Memory B cell (primary cell): ENCODE results near the gene MTMR3.

Source experiments
- ATAC-seq: fragments of 150-1000 bp; cut with Tn5 transposase; 2 replicates; pipeline ENCODE4 v1.10.0; 2021; ENCODE audit warnings: low read depth, mild to moderate bottlenecking, moderate library complexity
- DNase-seq, 2 donors: peaks; one replicate each; pipeline ENCODE4 v3.0.0; 2022; ENCODE audit warnings: low spot score in 2 of 2
- H3K27ac Mint-ChIP-seq: one replicate; pipeline ENCODE4 v1.8.0; 2022; ENCODE audit warnings: mild to moderate bottlenecking, moderate library complexity, mixed read lengths
- H3K27me3 Mint-ChIP-seq: one replicate; pipeline ENCODE4 v1.8.0; 2022; ENCODE audit warnings: mixed read lengths
- H3K36me3 Mint-ChIP-seq: one replicate; pipeline ENCODE4 v1.8.0; 2022; ENCODE audit warnings: mild to moderate bottlenecking, mixed read lengths
- H3K4me1 Mint-ChIP-seq: one replicate; pipeline ENCODE4 v1.8.0; 2022; ENCODE audit warnings: mixed read lengths
- H3K4me3 Mint-ChIP-seq: one replicate; pipeline ENCODE4 v1.8.0; 2022; ENCODE audit warnings: mild to moderate bottlenecking, moderate library complexity, mixed read lengths
- H3K9me3 Mint-ChIP-seq: one replicate; pipeline ENCODE4 v1.8.0; 2022; ENCODE audit warnings: mixed read lengths

MTMR3 gene

GRCh38 chr22:29975494-29975893, 92.5 kb downstream of the MTMR3 start:
- no peak for DNase-seq
- no peaks in the 10 kb centered on the region for H3K27me3 Mint-ChIP-seq

GRCh38 chr22:29977107-29977506, 94.1 kb downstream of the MTMR3 start:
- H3K36me3 Mint-ChIP-seq: peaks cover 17% of the 10 kb centered on the region
- H3K9me3 Mint-ChIP-seq: no peaks in the 10 kb centered on the region
- DNase-seq: no peak
- H3K27ac Mint-ChIP-seq: no peak overlapping the region
- H3K4me3 Mint-ChIP-seq: no peak overlapping the region
- no peaks in the 10 kb centered on the region for H3K27me3 Mint-ChIP-seq
- peaks cover 2% of the 10 kb centered on the region for H3K4me1 Mint-ChIP-seq
- no peak for ATAC-seq

More at GRCh38 chr22:29975494-29975893, 92.5 kb downstream of the MTMR3 start:
- H3K36me3 Mint-ChIP-seq: peaks cover 17% of the 10 kb centered on the region
- H3K4me3 Mint-ChIP-seq: no peak overlapping the region
- H3K27ac Mint-ChIP-seq: no peak overlapping the region
- H3K4me1 Mint-ChIP-seq: peaks cover 2% of the 10 kb centered on the region
- ATAC-seq: no peak
- H3K9me3 Mint-ChIP-seq: no peaks in the 10 kb centered on the region

DNA sequence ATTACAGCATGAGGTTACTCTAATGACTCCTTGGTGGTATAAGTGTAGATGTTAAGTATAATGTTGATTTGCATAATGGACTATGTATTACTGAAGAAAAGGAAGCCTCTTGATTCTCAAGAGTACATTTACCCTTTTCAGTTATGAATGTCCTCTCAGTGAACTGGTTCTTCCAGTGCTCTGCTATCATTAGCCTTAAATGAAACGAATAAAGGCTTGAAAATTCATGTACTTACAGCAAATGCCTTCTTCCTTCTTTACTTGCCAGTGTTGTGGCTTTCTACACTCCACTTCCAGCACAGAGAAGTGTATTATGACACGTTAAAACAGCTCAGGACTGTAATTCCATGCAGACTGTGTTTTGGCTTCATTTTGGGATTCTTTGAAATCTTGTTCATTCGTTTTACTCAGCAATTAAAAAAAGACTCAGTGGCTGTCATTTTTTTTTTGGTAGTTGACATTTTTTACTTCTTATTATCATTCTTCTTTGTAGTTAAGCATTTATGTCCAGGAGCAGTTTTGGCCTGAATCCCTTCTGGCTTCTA, 96.9 kb downstream of the MTMR3 start:
- Mint-ChIP-seq H3K4me3 (no peak overlapping the region), H3K27ac (peak overlapping the region; percentile 47), H3K36me3 (peaks cover 17% of the 10 kb centered on the region), H3K9me3 (no peaks in the 10 kb centered on the region), H3K4me1 (no peaks in the 10 kb centered on the region), H3K27me3 (no peaks in the 10 kb centered on the region)
- no peak for ATAC-seq
- no peak for DNase-seq

GRCh38 chr22:29983296-29983917, 100.4 kb downstream of the MTMR3 start:
- no peaks in the 10 kb centered on the region for H3K9me3 Mint-ChIP-seq
- no peaks in the 10 kb centered on the region for H3K27me3 Mint-ChIP-seq
- H3K4me1 Mint-ChIP-seq: no peaks in the 10 kb centered on the region
- H3K4me3 Mint-ChIP-seq: no peak overlapping the region
- H3K36me3 Mint-ChIP-seq: peaks cover 25% of the 10 kb centered on the region
- ATAC-seq (no peak), DNase-seq (no peak)
- no peak overlapping the region for H3K27ac Mint-ChIP-seq

- Mint-ChIP-seq H3K27me3 (no peaks in the 10 kb centered on the region), H3K9me3 (no peaks in the 10 kb centered on the region), H3K27ac (no peak overlapping the region), H3K4me3 (no peak overlapping the region), H3K36me3 (peaks cover 18% of the 10 kb centered on the region), H3K4me1 (no peaks in the 10 kb centered on the region)
- no peak for DNase-seq
- no peak for ATAC-seq
Measured at GRCh38 chr22:29985912-29986311, 102.9 kb downstream of the MTMR3 start.

DNA sequence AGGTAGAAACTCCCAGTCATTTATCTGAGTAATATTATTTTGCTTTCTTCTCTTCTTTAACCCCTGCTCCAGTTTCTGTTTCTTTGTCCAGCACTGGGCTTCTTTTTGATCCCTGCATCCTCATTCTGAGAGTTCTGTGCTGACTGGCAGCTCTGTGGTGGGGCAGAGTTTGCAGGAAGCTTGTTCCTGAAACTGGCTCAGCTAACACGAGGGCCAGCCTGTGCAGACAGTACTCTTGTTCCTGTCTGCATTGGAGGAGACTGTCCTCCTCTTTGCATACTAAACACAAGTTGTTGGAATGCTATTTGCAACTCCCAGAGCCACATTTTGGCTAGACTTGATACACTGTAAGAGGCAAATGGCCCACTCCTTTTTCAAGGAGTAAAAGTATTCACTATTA, 104.2 kb downstream of the MTMR3 start:
- Mint-ChIP-seq H3K4me1 (no peaks in the 10 kb centered on the region), H3K36me3 (peaks cover 24% of the 10 kb centered on the region), H3K4me3 (no peak overlapping the region), H3K27ac (no peak overlapping the region), H3K27me3 (no peaks in the 10 kb centered on the region), H3K9me3 (no peaks in the 10 kb centered on the region)
- DNase-seq (no peak), ATAC-seq (no peak)

- H3K4me3 Mint-ChIP-seq: no peak overlapping the region
- no peak for ATAC-seq
- H3K9me3 Mint-ChIP-seq: no peaks in the 10 kb centered on the region
- no peaks in the 10 kb centered on the region for H3K27me3 Mint-ChIP-seq
- H3K27ac Mint-ChIP-seq: no peak overlapping the region
- H3K36me3 Mint-ChIP-seq: peaks cover 29% of the 10 kb centered on the region
- no peaks in the 10 kb centered on the region for H3K4me1 Mint-ChIP-seq
- no peak for DNase-seq
Measured at GRCh38 chr22:29988719-29989118, 105.7 kb downstream of the MTMR3 start.

DNA sequence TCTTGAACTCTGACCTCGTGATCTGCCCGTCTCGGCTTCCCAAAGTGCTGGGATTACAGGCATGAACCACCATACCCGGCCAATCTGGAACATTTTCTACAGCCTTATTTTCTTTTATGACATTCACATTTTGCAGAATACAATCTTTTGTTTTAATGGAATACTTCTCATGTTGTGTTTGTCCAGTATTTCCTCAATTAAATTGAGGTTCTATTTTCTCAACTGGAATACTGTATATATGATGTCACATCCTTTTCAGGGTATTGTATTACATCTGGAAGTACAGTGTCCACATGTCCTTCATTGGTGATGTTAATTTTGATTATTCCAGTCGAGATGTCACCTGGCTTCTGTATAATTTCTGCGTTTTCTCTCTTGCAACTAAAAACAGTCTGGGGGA, 106.5 kb downstream of the MTMR3 start:
- Mint-ChIP-seq H3K27ac (no peak overlapping the region), H3K36me3 (peaks cover 32% of the 10 kb centered on the region), H3K9me3 (no peaks in the 10 kb centered on the region), H3K4me1 (no peaks in the 10 kb centered on the region), H3K4me3 (no peak overlapping the region), H3K27me3 (no peaks in the 10 kb centered on the region)
- no peak for ATAC-seq
- DNase-seq: no peak

DNA sequence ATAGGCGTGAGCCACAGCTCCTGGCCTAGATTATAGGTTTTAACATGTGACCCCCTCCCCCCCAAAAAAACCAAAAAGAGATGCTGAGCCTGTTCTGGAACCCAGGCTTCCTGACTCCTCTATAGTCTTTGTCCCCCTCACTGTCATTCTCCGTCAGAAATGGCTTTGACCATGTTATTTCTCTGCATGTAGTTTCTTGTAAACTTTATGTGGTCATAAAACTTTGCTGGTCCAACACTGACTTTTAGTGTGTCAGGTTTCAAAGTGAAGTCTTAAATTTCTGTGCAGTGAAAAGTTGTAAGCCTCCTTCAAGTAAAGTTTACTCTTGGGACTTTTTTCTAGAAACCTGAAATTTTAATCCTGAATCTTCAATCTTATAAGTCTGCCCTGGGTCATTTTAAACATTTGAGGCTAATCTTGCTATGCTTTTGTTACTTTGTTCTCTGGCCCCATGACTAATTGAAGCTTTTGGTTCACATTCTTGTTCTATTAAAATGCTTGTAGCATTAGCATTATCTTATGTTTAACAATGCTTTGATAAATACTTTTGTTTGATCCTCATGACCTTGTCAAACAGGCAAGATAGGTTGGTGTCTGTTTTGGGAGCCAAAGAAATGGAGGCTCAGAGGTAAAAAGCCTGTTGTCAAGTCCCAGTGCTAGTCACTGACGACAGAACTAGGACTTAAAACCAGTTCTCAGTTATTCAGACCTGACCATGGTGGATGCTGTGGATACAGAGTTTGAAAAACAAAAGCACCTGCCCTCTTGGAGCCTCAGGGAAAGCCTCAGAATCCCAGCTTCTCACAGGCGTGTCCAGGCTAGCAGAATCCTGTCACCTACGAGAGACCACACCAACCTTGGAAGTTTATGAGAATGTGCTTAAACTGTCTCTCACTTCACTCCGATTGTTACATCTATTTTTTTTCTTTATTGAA, 109.6 kb downstream of the MTMR3 start:
- no peak overlapping the region for H3K27ac Mint-ChIP-seq
- no peaks in the 10 kb centered on the region for H3K4me1 Mint-ChIP-seq
- peaks cover 24% of the 10 kb centered on the region for H3K36me3 Mint-ChIP-seq
- ATAC-seq: no peak
- H3K4me3 Mint-ChIP-seq: no peak overlapping the region
- H3K9me3 Mint-ChIP-seq: no peaks in the 10 kb centered on the region
- H3K27me3 Mint-ChIP-seq: no peaks in the 10 kb centered on the region
- no peak for DNase-seq

DNA sequence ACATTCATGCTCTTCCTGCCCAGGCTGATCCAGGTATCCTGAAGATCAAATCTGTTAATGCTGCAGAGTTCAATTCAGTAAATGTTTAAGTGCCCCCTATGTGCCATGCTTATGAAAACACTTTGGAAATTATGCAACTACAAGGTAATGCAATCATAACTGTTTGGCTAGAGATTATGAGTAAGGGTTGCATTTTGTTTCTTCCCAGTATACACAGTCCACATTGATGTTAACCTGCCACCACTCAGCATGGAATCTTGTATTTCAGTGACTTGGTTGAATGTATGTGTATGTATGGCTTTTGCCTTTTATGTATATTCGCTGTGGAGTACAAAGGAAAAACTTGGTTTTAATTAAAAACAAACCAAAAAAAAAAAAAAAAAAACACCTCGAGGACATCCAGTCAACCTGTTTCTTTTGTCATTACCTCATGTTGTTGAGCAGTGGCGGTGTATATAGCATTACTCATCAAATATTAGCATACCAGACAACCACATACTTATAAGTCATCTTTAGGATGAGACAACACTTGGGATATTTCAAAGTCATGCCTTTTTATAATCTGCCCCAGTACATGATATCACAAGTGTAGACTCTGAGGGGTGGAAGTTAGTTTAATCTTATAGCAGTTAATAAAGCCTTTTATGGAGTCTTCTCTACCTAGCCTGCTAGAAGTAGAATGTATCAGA, 111.2 kb downstream of the MTMR3 start:
- H3K36me3 Mint-ChIP-seq: peaks cover 23% of the 10 kb centered on the region
- no peaks in the 10 kb centered on the region for H3K4me1 Mint-ChIP-seq
- H3K4me3 Mint-ChIP-seq: no peak overlapping the region
- no peak for ATAC-seq
- H3K27me3 Mint-ChIP-seq: no peaks in the 10 kb centered on the region
- H3K9me3 Mint-ChIP-seq: no peaks in the 10 kb centered on the region
- no peak for DNase-seq
- H3K27ac Mint-ChIP-seq: peak overlapping the region; percentile 67

DNA sequence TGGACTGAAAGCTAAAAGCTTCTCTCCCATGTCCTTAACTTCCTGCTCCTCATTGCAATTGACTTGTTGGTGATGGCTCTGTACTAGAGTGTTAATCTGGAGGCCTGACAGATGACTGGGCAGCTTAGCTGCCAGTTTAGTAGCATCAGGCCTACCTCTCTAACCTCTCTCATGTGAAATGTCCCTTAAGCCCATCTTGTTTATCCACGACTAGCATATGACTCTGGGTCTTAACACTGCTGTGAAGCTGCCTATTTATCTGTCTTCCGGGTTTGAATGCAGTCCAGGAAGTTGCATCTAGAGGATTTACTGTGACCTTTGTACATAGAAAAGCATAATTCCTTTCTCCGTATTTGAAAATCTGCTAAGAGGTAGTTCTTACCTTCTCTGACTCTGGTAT, 112.0 kb downstream of the MTMR3 start:
- no peak for DNase-seq
- Mint-ChIP-seq H3K36me3 (peaks cover 23% of the 10 kb centered on the region), H3K9me3 (no peaks in the 10 kb centered on the region), H3K4me3 (no peak overlapping the region), H3K4me1 (no peaks in the 10 kb centered on the region), H3K27me3 (no peaks in the 10 kb centered on the region), H3K27ac (peak overlapping the region; percentile 67)
- no peak for ATAC-seq

DNA sequence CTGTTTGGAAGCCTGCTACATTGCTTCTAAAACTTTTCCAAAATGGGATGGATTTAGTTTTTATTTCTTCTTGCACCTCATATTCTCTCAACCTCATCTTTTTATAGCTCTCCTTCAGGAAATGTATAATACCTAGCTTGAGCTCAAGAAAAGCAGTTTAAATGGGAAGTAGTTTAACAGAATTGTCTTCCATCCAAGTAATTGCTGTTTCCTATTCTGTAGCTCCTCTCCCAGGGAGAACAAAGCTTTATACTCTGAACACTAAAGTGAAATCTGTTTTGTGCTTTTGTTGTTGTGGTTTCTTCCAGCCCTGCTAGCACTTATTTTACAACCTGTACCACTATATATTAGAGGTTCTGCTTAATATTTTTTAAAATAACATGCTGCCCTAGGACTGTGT, 114.1 kb downstream of the MTMR3 start:
- DNase-seq: no peak
- no peak overlapping the region for H3K4me3 Mint-ChIP-seq
- ATAC-seq: no peak
- H3K4me1 Mint-ChIP-seq: no peaks in the 10 kb centered on the region
- H3K27me3 Mint-ChIP-seq: no peaks in the 10 kb centered on the region
- H3K36me3 Mint-ChIP-seq: peaks cover 17% of the 10 kb centered on the region
- H3K9me3 Mint-ChIP-seq: no peaks in the 10 kb centered on the region
- no peak overlapping the region for H3K27ac Mint-ChIP-seq

DNA sequence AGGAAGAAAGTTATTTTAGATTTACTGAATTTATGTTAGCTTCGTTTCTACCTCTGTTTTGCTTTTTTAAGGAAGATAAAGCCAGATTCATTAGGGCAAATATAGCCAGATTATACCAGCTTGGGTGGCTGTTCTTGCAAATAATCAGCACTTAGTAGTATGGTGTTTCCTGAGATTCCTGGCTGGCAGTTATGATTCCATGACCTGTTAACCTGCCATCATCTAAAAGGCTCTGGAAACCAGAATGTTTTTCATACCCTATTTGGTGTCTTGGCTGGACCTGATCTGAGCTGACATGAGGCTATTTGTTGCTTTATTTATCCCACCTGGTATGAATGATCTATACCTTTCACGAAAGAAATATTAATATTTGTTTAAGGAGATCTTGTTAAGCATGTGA, 114.5 kb downstream of the MTMR3 start:
- Mint-ChIP-seq H3K9me3 (no peaks in the 10 kb centered on the region), H3K4me1 (no peaks in the 10 kb centered on the region), H3K4me3 (no peak overlapping the region), H3K36me3 (peaks cover 15% of the 10 kb centered on the region), H3K27ac (no peak overlapping the region), H3K27me3 (no peaks in the 10 kb centered on the region)
- DNase-seq: no peak
- ATAC-seq: no peak
